HEK293 (cell line): ENCODE results near the gene DNAJB4.

ENCODE experiments used
- RBAK ChIP-seq: fragments of 450-650 bp; formaldehyde crosslinking; IDR thresholded peaks from 2 replicates; pipeline ENCODE4 v1.5.1; 2016; ENCODE audit warnings: missing biosample characterization, missing genetic modification characterization
- ZNF837 ChIP-seq: fragments of 450-650 bp; formaldehyde crosslinking; IDR thresholded peaks from 2 replicates; pipeline ENCODE4 v1.5.1; 2016; ENCODE audit warnings: missing biosample characterization, missing genetic modification characterization
- ZSCAN23 ChIP-seq: fragments of 450-650 bp; formaldehyde crosslinking; IDR thresholded peaks from 2 replicates; pipeline ENCODE4 v1.5.1; 2016; ENCODE audit warnings: missing biosample characterization, missing genetic modification characterization
- TF ChIP-seq, protein P1 (sequence below): fragments of 450-650 bp; formaldehyde crosslinking; IDR thresholded peaks from 2 replicates; pipeline ENCODE4 v1.5.1; 2016; ENCODE audit warnings: missing biosample characterization, missing genetic modification characterization

GRCh38 chr1:78047631-78048030 is 42.9 kb downstream of the DNAJB4 start:
- TF ChIP-seq, protein P1, sequence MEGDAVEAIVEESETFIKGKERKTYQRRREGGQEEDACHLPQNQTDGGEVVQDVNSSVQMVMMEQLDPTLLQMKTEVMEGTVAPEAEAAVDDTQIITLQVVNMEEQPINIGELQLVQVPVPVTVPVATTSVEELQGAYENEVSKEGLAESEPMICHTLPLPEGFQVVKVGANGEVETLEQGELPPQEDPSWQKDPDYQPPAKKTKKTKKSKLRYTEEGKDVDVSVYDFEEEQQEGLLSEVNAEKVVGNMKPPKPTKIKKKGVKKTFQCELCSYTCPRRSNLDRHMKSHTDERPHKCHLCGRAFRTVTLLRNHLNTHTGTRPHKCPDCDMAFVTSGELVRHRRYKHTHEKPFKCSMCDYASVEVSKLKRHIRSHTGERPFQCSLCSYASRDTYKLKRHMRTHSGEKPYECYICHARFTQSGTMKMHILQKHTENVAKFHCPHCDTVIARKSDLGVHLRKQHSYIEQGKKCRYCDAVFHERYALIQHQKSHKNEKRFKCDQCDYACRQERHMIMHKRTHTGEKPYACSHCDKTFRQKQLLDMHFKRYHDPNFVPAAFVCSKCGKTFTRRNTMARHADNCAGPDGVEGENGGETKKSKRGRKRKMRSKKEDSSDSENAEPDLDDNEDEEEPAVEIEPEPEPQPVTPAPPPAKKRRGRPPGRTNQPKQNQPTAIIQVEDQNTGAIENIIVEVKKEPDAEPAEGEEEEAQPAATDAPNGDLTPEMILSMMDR (tag by site-specific recombination) = no peak
- no peak for TF ChIP-seq RBAK
- TF ChIP-seq ZSCAN23 (tag by site-specific recombination) = no peak
- no peak for TF ChIP-seq ZNF837
